RKO (cell line): ENCODE results near the gene ALDH7A1.

Experiments used
- DNase-seq: peaks from one replicate; pipeline ENCODE4 v3.0.0-alpha.2; 2016; ENCODE audit warnings: low spot score

The ALDH7A1 gene

DNA sequence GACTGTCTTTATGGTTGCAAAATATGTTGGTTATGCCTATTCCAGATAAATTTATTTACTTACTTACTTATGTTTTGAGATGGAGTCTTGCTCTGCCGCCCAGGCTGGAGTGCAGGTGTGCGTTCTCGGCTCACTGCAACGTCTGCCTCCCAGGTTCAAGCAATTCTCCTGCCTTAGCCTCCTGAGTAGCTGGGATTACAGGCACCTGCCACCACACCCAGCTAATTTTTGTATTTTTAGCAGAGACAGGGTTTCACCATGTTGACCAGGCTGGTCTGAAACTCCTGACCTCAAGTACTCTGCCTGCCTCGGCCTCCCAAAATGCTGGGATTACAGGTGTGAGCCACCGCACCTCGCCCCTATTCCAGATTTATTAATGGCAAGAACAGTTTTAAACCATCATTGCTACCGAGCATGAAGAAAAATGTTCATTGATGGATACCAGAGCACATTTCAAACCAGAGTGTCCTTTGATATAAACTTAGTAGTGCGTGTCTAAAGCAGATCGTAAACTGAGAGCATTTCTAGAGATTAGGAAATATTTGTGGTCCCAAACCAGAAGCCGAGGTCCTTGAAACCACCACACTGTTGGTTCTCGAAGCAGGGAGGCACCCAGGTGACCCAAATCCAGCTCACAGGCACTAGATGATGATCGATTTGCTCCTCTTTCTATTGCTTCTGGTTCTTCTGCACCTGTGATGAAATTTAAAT is 86.6 kb downstream of the ALDH7A1 start:
- no peak for DNase-seq

- no peak for DNase-seq
Measured at GRCh38 chr5:126506079-126506478, 88.9 kb downstream of the ALDH7A1 start.

DNA sequence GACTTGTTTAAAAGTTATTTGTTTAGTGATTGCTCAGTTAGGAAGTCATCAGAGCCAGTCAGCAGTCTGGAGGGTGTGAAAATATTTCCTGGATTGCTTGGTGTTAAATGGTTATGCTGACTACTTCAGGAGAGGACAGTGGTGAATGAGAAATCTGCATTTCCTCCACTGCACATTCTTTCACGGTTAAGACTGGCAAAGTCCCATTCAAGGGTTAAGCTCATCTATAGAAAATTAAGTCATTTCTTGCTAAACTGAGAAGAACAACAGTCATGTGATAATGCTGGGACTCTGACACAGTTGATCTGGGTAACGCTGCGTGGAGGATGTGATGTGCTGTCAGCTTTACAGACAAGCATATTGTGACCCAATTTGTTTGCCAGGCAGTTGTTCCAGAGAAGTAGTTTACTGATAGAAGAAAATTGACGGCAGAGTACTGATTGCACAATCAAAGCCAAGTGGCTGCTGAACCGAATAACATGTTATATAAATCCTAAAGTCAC is 91.4 kb downstream of the ALDH7A1 start:
- DNase-seq, result no peak

DNA sequence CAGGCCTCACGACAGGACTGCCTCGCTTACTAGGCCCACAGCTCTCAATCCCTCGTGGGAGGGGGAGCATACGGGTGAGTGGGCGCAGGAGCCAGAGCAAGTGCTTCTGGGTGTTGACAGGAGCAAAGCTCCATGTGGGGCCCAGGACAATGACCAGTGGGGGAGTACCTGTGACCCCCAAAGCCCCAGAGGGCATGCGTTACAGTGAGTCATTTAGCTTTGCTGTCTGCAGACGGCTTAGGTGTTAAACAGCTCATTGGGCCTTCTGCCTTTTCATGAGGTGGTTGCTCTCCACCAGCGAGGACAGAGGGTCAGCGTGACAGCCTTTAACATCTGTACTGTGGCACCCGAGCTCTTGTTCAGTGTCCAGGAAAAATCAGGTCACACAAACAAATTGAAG is 93.6 kb downstream of the ALDH7A1 start:
- DNase-seq, result no peak

- no peak for DNase-seq
Measured at GRCh38 chr5:126499853-126500342, 95.1 kb downstream of the ALDH7A1 start.

DNA sequence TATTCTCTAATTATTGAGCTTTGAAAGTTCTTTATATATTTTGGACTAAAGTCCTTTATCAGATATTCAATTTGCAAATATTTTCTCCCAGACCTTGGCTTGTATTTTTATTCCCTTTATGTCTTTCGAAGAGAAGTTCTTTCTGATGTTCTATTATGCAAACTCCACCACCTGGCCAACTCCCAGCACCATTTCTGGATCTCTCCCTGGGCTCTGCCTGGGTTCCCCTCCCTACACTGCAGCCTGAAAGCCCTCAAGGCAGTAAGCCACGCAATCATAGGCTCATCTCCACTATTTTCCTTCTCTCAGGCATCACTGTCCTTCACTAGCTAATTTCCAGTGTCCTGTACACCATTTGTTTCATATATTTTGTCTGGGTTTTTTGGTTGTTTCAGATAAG is 95.7 kb downstream of the ALDH7A1 start:
- no peak for DNase-seq

DNA sequence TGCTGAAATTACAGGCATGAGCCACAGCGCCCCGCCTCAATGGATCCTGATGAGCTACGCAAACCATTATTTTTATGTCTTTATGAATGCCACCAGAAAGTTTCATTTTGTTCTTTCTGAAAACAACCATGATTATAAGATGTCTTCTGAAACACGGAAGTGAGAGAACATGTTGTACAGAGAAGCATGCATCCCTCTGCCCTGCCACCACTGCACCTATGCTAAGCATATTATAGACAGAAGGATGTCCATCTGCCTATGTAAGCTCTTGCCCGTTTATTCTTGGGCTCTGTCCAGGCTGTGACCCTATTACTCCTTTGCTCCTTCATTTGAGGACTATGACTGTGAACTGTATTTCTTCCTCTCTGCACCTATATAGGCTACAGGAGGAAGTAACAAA is 97.5 kb downstream of the ALDH7A1 start:
- DNase-seq, result no peak

- no peak for DNase-seq
Measured at GRCh38 chr5:126494393-126494792, 100.6 kb downstream of the ALDH7A1 start.

- no peak for DNase-seq
Measured at GRCh38 chr5:126492939-126493338, 102.1 kb downstream of the ALDH7A1 start.

DNA sequence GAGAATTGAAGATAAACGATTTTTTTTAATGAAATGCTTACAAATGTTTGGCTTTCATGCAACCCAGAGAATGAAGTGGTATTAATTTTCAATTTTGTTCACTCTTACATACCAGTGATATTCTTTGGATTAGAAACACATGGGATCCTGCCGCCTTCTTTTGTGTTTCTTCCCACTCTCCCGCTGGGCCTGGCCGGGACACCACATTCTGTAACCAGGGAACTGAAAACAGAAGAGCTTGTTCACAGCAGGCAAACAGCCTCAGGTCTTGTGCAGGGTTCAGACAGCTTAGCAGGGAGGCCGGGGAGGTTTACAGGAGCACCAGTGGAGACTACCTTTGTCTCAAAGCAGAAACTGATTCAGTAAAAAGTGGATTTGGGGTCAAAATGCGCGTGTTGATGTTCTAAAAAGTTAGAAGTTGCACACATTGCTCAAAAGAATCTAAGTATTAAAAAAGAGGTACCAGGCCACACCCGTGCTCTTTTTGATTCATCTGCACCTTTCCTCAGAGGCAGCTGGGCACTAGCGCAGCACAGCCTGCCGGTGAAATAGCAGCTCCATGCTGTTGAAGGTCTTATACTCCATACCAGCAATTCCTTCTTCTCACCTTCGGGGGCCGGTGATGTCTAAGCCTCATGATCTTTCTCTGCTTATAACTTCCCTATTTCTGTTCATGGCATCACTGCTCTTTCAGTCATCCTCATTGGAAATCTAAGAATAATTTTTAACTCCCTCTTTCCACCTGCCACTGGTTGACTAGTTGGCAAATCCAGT is 104.7 kb downstream of the ALDH7A1 start:
- DNase-seq, result no peak

DNA sequence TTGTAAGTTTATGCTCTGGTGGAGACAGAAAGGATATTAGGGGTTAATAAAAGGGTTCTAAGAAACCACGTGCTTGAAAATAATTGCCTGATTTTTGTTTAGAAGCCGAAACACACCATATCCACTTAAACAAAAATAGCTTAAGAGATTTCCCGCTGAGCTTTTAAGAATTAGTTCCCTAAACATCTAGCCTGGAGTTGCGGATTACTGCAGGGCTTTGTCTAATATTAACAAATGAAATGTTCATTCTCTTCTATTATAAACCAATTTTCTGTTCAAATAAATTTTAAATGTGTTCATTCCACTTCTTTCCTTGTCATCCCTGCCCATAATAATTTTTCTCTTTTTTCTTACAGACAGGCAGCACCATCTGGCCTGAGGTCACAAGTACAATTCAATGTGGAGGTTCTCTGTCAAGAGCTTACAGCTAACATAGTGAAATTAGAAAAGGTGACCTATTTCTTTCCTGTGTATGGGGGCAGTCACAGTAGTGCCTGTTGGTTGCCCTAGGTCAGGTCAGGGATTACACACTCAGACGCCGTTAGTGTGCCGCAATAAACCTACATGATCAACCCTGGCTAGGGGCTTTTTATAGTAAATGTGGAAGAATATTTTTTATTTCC is 106.5 kb downstream of the ALDH7A1 start:
- DNase-seq, result no peak

- DNase-seq, result no peak
Measured at GRCh38 chr5:126487596-126487995, 107.4 kb downstream of the ALDH7A1 start.

- DNase-seq, result no peak
Measured at GRCh38 chr5:126486332-126486731, 108.7 kb downstream of the ALDH7A1 start.

GRCh38 chr5:126484253-126484652 is 110.8 kb downstream of the ALDH7A1 start:
- DNase-seq, result no peak

- DNase-seq, result no peak
Measured at GRCh38 chr5:126483156-126483555, 111.9 kb downstream of the ALDH7A1 start.

GRCh38 chr5:126482591-126482990 is 112.4 kb downstream of the ALDH7A1 start:
- DNase-seq, result no peak

- DNase-seq, result no peak
Measured at GRCh38 chr5:126481243-126481642, 113.8 kb downstream of the ALDH7A1 start.
